SK-N-MC (cell line): ENCODE data around the gene HDAC4.

ENCODE experiments used
- DNase-seq: peaks from one replicate; pipeline ENCODE4 v3.0.0-alpha.2; 2011; ENCODE audit warnings: low read depth, low spot score
- H3K27ac ChIP-seq: fragments of 200-600 bp; sonication (generic); 2 replicates; pipeline ENCODE4 v1.5.1; 2016; ENCODE audit warnings: mixed run types
- H3K36me3 ChIP-seq: fragments of 200-600 bp; sonication (generic); 2 replicates; pipeline ENCODE4 v1.6.1; 2017; ENCODE audit warnings: antibody characterized with exemption, low read length, mixed read lengths; ENCODE audit not compliant: insufficient read depth
- H3K4me3 ChIP-seq: fragments of 200-600 bp; sonication (generic); 2 replicates; pipeline ENCODE4 v1.5.1; 2016
- H3K9ac ChIP-seq: fragments of 200-600 bp; sonication (generic); 2 replicates; pipeline ENCODE4 v1.8.0; 2017; ENCODE audit warnings: mixed run types, mixed read lengths; ENCODE audit not compliant: insufficient read length
- H3K9me3 ChIP-seq: fragments of 200-600 bp; sonication (generic); 2 replicates; pipeline ENCODE4 v1.6.1; 2017; ENCODE audit warnings: low read depth, mild to moderate bottlenecking, antibody characterized with exemption, low read length, moderate library complexity, mixed read lengths
- EZH2 ChIP-seq: fragments of 200-600 bp; sonication (generic); IDR thresholded peaks from one replicate; pipeline ENCODE4 v1.6.1; 2017; ENCODE audit warnings: antibody characterized with exemption
- FOXP2 ChIP-seq: optimal IDR thresholded peaks from 2 replicates; pipeline ENCODE3; 2011; ENCODE audit warnings: mild to moderate bottlenecking, moderate library complexity; ENCODE audit not compliant: insufficient read depth; ENCODE audit errors: extremely low read length, control extremely low read depth
- POLR2AphosphoS5 ChIP-seq: IDR thresholded peaks from 2 replicates; pipeline ENCODE4 v1.6.1; 2012; ENCODE audit warnings: mild to moderate bottlenecking, low read depth, low read length, borderline replicate concordance

Gene HDAC4

GRCh38 chr2:239433777-239434403 lies 33.1 kb upstream of the HDAC4 start:
- TF ChIP-seq FOXP2: no peak
- TF ChIP-seq EZH2: no peak
- TF ChIP-seq POLR2AphosphoS5: no peak
- H3K9ac ChIP-seq: no peak overlapping the region
- DNase-seq: no peak
- H3K4me3 ChIP-seq: no peak overlapping the region
- no peaks in the 10 kb centered on the region for H3K36me3 ChIP-seq
- H3K9me3 ChIP-seq: no peaks in the 10 kb centered on the region
- H3K27ac ChIP-seq: no peak overlapping the region

- H3K4me3 ChIP-seq: no peak overlapping the region
- TF ChIP-seq EZH2: no peak
- no peak for TF ChIP-seq FOXP2
- no peak for TF ChIP-seq POLR2AphosphoS5
- no peaks in the 10 kb centered on the region for H3K9me3 ChIP-seq
- no peak for DNase-seq
- H3K27ac ChIP-seq: no peak overlapping the region
- no peaks in the 10 kb centered on the region for H3K36me3 ChIP-seq
- no peak overlapping the region for H3K9ac ChIP-seq
Observed at GRCh38 chr2:239432174-239432573, 31.4 kb upstream of the HDAC4 start.

- Histone ChIP-seq H3K36me3 (no peaks in the 10 kb centered on the region), H3K9ac (no peak overlapping the region), H3K27ac (no peak overlapping the region), H3K9me3 (no peaks in the 10 kb centered on the region), H3K4me3 (no peak overlapping the region)
- no peak for DNase-seq
- TF ChIP-seq POLR2AphosphoS5 (no peak), FOXP2 (no peak), EZH2 (no peak)
Observed at GRCh38 chr2:239431536-239431935, 30.7 kb upstream of the HDAC4 start.

- no peak for DNase-seq
- Histone ChIP-seq H3K9me3 (no peaks in the 10 kb centered on the region), H3K4me3 (no peak overlapping the region), H3K9ac (no peak overlapping the region), H3K27ac (no peak overlapping the region), H3K36me3 (no peaks in the 10 kb centered on the region)
- TF ChIP-seq POLR2AphosphoS5: no peak
- no peak for TF ChIP-seq FOXP2
- TF ChIP-seq EZH2: no peak
Observed at GRCh38 chr2:239429473-239430350, 28.9 kb upstream of the HDAC4 start.

GRCh38 chr2:239425631-239426030 lies 24.8 kb upstream of the HDAC4 start:
- H3K9ac ChIP-seq: no peak overlapping the region
- no peak for TF ChIP-seq POLR2AphosphoS5
- no peak for TF ChIP-seq FOXP2
- TF ChIP-seq EZH2: no peak
- DNase-seq: no peak
- no peaks in the 10 kb centered on the region for H3K9me3 ChIP-seq
- no peak overlapping the region for H3K4me3 ChIP-seq
- no peak overlapping the region for H3K27ac ChIP-seq
- no peaks in the 10 kb centered on the region for H3K36me3 ChIP-seq

GRCh38 chr2:239424337-239425045 lies 23.7 kb upstream of the HDAC4 start:
- no peak for DNase-seq
- H3K9ac ChIP-seq: no peak overlapping the region
- no peak for TF ChIP-seq FOXP2
- TF ChIP-seq POLR2AphosphoS5: no peak
- TF ChIP-seq EZH2: no peak
- no peaks in the 10 kb centered on the region for H3K36me3 ChIP-seq
- H3K4me3 ChIP-seq: no peak overlapping the region
- H3K27ac ChIP-seq: no peak overlapping the region
- H3K9me3 ChIP-seq: no peaks in the 10 kb centered on the region

- Histone ChIP-seq H3K27ac (no peak overlapping the region), H3K9me3 (no peaks in the 10 kb centered on the region), H3K4me3 (no peak overlapping the region), H3K9ac (no peak overlapping the region), H3K36me3 (no peaks in the 10 kb centered on the region)
- DNase-seq: no peak
- TF ChIP-seq FOXP2 (no peak), EZH2 (no peak), POLR2AphosphoS5 (no peak)
Observed at GRCh38 chr2:239423551-239423950, 22.7 kb upstream of the HDAC4 start.

GRCh38 chr2:239421851-239422250 lies 21.0 kb upstream of the HDAC4 start:
- H3K9me3 ChIP-seq: no peaks in the 10 kb centered on the region
- H3K9ac ChIP-seq: no peak overlapping the region
- H3K36me3 ChIP-seq: no peaks in the 10 kb centered on the region
- no peak overlapping the region for H3K27ac ChIP-seq
- no peak for DNase-seq
- TF ChIP-seq EZH2 (no peak), POLR2AphosphoS5 (no peak), FOXP2 (no peak)
- no peak overlapping the region for H3K4me3 ChIP-seq
